Measurements from ENCODE around the gene CD276. TPM values are rescaled to one million over a fixed set of nuclear protein-coding genes. Genes with fewer than 3 reads are reported as not detected.

Gene CD276
- polyA plus RNA-seq, 1 donor from 2014 or later = 70.4 TPM

GRCh38 chr15:73683257-73683776, 866 bp upstream of the CD276 start:
- H3K9me2 ChIP-seq (ENCODE audit: insufficient read depth, low read length) = no peaks in the 10 kb centered on the region
- H3K4me2 ChIP-seq (ENCODE audit: low read length) = peak overlapping the region; percentile 76
- H3K27ac ChIP-seq (ENCODE audit: low read length) = peak overlapping the region; percentile 92
- H4K20me1 ChIP-seq (ENCODE audit: insufficient read depth) = no peaks in the 10 kb centered on the region
- peak overlapping the region; percentile 82 for H3K4me3 ChIP-seq (ENCODE audit: low read length)
- no peaks in the 10 kb centered on the region for H3K36me3 ChIP-seq (ENCODE audit: insufficient read depth, low read length)
- TF ChIP-seq TAF1 (IDR thresholded peaks at IDR 0.05; ENCODE audit: low read depth) = peak; percentile 53
- no peak for TF ChIP-seq CTCF (IDR thresholded peaks at IDR 0.05; ENCODE audit: poor library complexity, severe bottlenecking)
- peaks cover 37% of the 10 kb centered on the region for H3K79me2 ChIP-seq (replicated peaks; ENCODE audit: insufficient read depth, low read length)
- H2AFZ ChIP-seq (ENCODE audit: low read depth, low read length) = peak overlapping the region; percentile 88
- H3K9me3 ChIP-seq (ENCODE audit: low read length) = no peaks in the 10 kb centered on the region
- H3K27me3 ChIP-seq (ENCODE audit: insufficient read depth, low read depth, low read length) = no peaks in the 10 kb centered on the region
- no peaks in the 10 kb centered on the region for H3F3A ChIP-seq (ENCODE audit: insufficient read depth, low read length, poor library complexity, severe bottlenecking)
- peak overlapping the region; percentile 97 for H3K9ac ChIP-seq (ENCODE audit: low read length)

GRCh38 chr15:73684581-73685455, 635 bp downstream of the CD276 start:
- Histone ChIP-seq H3F3A (ENCODE audit: insufficient read depth, low read length, poor library complexity, severe bottlenecking) (no peaks in the 10 kb centered on the region), H2AFZ (ENCODE audit: low read depth, low read length) (peak overlapping the region; percentile 98), H3K4me3 (ENCODE audit: low read length) (peak overlapping the region; percentile 82), H3K79me2 (replicated peaks; ENCODE audit: insufficient read depth, low read length) (peaks cover 52% of the 10 kb centered on the region), H3K9me3 (ENCODE audit: low read length) (no peaks in the 10 kb centered on the region), H3K4me2 (ENCODE audit: low read length) (peak overlapping the region; percentile 86), H3K27ac (ENCODE audit: low read length) (peak overlapping the region; percentile 92), H3K9me2 (ENCODE audit: insufficient read depth, low read length) (no peaks in the 10 kb centered on the region), H4K20me1 (ENCODE audit: insufficient read depth) (no peaks in the 10 kb centered on the region), H3K27me3 (ENCODE audit: insufficient read depth, low read depth, low read length) (no peaks in the 10 kb centered on the region), H3K36me3 (ENCODE audit: insufficient read depth, low read length) (no peaks in the 10 kb centered on the region), H3K9ac (ENCODE audit: low read length) (peak overlapping the region; percentile 97)
- TF ChIP-seq MXI1 (conservative IDR thresholded peaks at IDR 0.05; ENCODE audit: poor library complexity, severe bottlenecking) (peak; percentile 29), EP300 (conservative IDR thresholded peaks at IDR 0.05; ENCODE audit: poor library complexity, severe bottlenecking) (no peak), POLR2AphosphoS5 (IDR thresholded peaks at IDR 0.05) (no peak), REST (IDR thresholded peaks at IDR 0.05; ENCODE audit: borderline replicate concordance) (peak; percentile 80), TAF1 (IDR thresholded peaks at IDR 0.05; ENCODE audit: low read depth) (peak; percentile 81)

GRCh38 chr15:73685981-73686380, 1.8 kb downstream of the CD276 start:
- H3K4me3 ChIP-seq (ENCODE audit: low read length) = peak overlapping the region; percentile 82
- H4K20me1 ChIP-seq (ENCODE audit: insufficient read depth) = no peaks in the 10 kb centered on the region
- H3K9ac ChIP-seq (ENCODE audit: low read length) = peak overlapping the region; percentile 97
- no peaks in the 10 kb centered on the region for H3K9me2 ChIP-seq (ENCODE audit: insufficient read depth, low read length)
- no peak overlapping the region for H2AFZ ChIP-seq (ENCODE audit: low read depth, low read length)
- no peaks in the 10 kb centered on the region for H3K36me3 ChIP-seq (ENCODE audit: insufficient read depth, low read length)
- H3K4me2 ChIP-seq (ENCODE audit: low read length) = peak overlapping the region; percentile 86
- H3F3A ChIP-seq (ENCODE audit: insufficient read depth, low read length, poor library complexity, severe bottlenecking) = no peaks in the 10 kb centered on the region
- H3K27me3 ChIP-seq (ENCODE audit: insufficient read depth, low read depth, low read length) = no peaks in the 10 kb centered on the region
- H3K9me3 ChIP-seq (ENCODE audit: low read length) = no peaks in the 10 kb centered on the region
- peak overlapping the region; percentile 92 for H3K27ac ChIP-seq (ENCODE audit: low read length)
- peaks cover 64% of the 10 kb centered on the region for H3K79me2 ChIP-seq (replicated peaks; ENCODE audit: insufficient read depth, low read length)
- no peak for TF ChIP-seq EP300 (conservative IDR thresholded peaks at IDR 0.05; ENCODE audit: poor library complexity, severe bottlenecking)
- TF ChIP-seq EZH2 (IDR thresholded peaks at IDR 0.05; ENCODE audit: borderline replicate concordance, insufficient read depth, low read length, poor library complexity, severe bottlenecking) = no peak
- no peak for TF ChIP-seq REST (IDR thresholded peaks at IDR 0.05; ENCODE audit: borderline replicate concordance)
- no peak for TF ChIP-seq RAD21 (conservative IDR thresholded peaks at IDR 0.05)
- no peak for TF ChIP-seq TAF1 (IDR thresholded peaks at IDR 0.05; ENCODE audit: low read depth)
- no peak for TF ChIP-seq MXI1 (conservative IDR thresholded peaks at IDR 0.05; ENCODE audit: poor library complexity, severe bottlenecking)
- TF ChIP-seq SMC3 (conservative IDR thresholded peaks at IDR 0.05; ENCODE audit: poor library complexity) = no peak
